Calu3 (cell line): Measurements from ENCODE around the gene GALNTL6. TPM values are rescaled to one million over a fixed set of nuclear protein-coding genes. Genes with fewer than 3 reads are reported as not detected.
"Not testable (repeated sequence)": the region's sequence is repeated elsewhere in the genome, so short reads cannot be mapped to it uniquely, and the experiment has no call there.

Source experiments
- BruUV-seq: library from RNA; stranded (reverse); fragments of 400-500 nt; replicated peaks from 2 replicates; lab custom pipeline; 2021; lab: Mats Ljungman, UMichigan
- CTCF ChIA-PET: fragments of 300-600 bp; sonication (Branson Sonifier 250); formaldehyde crosslinking; loops from one replicate; lab custom pipeline; 2022; ENCODE audit warnings: antibody characterized with exemption; lab: Charles Lee
- DNase-seq: peaks from one replicate; pipeline ENCODE4 v3.0.0; 2022
- H3K27ac Mint-ChIP-seq: one replicate; pipeline ENCODE4 v1.8.0; 2022; ENCODE audit warnings: mixed read lengths; ENCODE audit not compliant: unreplicated experiment
- H3K27me3 Mint-ChIP-seq: one replicate; pipeline ENCODE4 v1.8.0; 2022; ENCODE audit warnings: mixed read lengths; ENCODE audit not compliant: unreplicated experiment
- H3K36me3 Mint-ChIP-seq: one replicate; pipeline ENCODE4 v1.8.0; 2022; ENCODE audit warnings: mild to moderate bottlenecking, moderate library complexity, mixed read lengths; ENCODE audit not compliant: insufficient read depth, unreplicated experiment
- H3K4me1 Mint-ChIP-seq: one replicate; pipeline ENCODE4 v1.8.0; 2022; ENCODE audit warnings: mild to moderate bottlenecking, low read depth, mixed read lengths; ENCODE audit not compliant: unreplicated experiment
- H3K4me3 Mint-ChIP-seq: one replicate; pipeline ENCODE4 v1.8.0; 2022; ENCODE audit warnings: mild to moderate bottlenecking, low read depth, moderate library complexity, mixed read lengths; ENCODE audit not compliant: unreplicated experiment
- H3K9me3 Mint-ChIP-seq: one replicate; pipeline ENCODE4 v1.8.0; 2022; ENCODE audit warnings: low read depth, mixed read lengths; ENCODE audit not compliant: unreplicated experiment
- intact Hi-C: fragments of 100-400 bp; cut with micrococcal nuclease; formaldehyde crosslinking; loops from one replicate; pipeline ENCODE4 v1.10.0; 2022; ENCODE audit not compliant: unreplicated experiment
- total RNA-seq: library from RNA; stranded (reverse); gene quantifications from 2 replicates; pipeline ENCODE4 v1.2.3, GENCODE V29; 2022
- TF ChIP-seq, protein P1 (sequence below): fragments of 200-600 bp; IDR thresholded peaks from one replicate; pipeline ENCODE4 v1.8.0; 2022; ENCODE audit warnings: antibody characterized with exemption; ENCODE audit not compliant: unreplicated experiment

The GALNTL6 gene
- total RNA-seq, 1 experiment from 2014 or later, result not detected

DNA sequence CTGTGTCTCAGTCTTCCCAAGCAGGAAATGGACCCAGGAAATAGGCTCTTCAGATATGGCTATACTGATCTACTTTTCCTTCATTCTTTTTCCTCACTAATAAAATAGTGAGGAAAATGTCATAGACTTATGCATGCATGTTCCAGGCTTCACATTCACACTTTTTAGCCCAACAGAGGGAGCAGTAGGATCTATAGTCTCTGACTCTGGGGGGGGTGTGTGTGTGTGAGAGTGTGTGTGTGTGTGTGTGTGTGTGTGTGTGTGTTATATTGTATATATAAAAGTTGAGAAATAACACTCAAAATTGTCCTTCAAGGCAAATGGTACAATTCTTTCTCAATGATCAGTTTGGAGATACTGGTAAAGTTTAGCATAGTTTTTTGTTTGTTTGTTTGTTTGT is 1058.2 kb downstream of the GALNTL6 start:
- Mint-ChIP-seq H3K4me1 (no peaks in the 10 kb centered on the region), H3K36me3 (no peaks in the 10 kb centered on the region), H3K27ac (no peak overlapping the region), H3K4me3 (no peak overlapping the region), H3K9me3 (no peaks in the 10 kb centered on the region), H3K27me3 (no peaks in the 10 kb centered on the region)
- BruUV-seq, result no TSS peak
- intact Hi-C loops, result no loop called here
- no peak for DNase-seq
- CTCF ChIA-PET, result interaction anchor here (0.6 kb wide), 1 partner anchor 591 kb away, joined by 3 read pairs; no protein-coding TSS in a partner anchor
- TF ChIP-seq, protein P1, sequence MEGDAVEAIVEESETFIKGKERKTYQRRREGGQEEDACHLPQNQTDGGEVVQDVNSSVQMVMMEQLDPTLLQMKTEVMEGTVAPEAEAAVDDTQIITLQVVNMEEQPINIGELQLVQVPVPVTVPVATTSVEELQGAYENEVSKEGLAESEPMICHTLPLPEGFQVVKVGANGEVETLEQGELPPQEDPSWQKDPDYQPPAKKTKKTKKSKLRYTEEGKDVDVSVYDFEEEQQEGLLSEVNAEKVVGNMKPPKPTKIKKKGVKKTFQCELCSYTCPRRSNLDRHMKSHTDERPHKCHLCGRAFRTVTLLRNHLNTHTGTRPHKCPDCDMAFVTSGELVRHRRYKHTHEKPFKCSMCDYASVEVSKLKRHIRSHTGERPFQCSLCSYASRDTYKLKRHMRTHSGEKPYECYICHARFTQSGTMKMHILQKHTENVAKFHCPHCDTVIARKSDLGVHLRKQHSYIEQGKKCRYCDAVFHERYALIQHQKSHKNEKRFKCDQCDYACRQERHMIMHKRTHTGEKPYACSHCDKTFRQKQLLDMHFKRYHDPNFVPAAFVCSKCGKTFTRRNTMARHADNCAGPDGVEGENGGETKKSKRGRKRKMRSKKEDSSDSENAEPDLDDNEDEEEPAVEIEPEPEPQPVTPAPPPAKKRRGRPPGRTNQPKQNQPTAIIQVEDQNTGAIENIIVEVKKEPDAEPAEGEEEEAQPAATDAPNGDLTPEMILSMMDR, result no peak

GRCh38 chr4:172874944-172875343 is 1061.7 kb downstream of the GALNTL6 start:
- Mint-ChIP-seq H3K27me3 (no peaks in the 10 kb centered on the region), H3K27ac (no peak overlapping the region), H3K36me3 (no peaks in the 10 kb centered on the region), H3K9me3 (no peaks in the 10 kb centered on the region), H3K4me3 (no peak overlapping the region), H3K4me1 (no peaks in the 10 kb centered on the region)
- no TSS peak for BruUV-seq
- CTCF ChIA-PET, result no interaction called here
- DNase-seq, result no peak
- TF ChIP-seq, protein P1, result no peak
- intact Hi-C loops, result no loop called here

GRCh38 chr4:172876394-172876793 is 1063.2 kb downstream of the GALNTL6 start:
- Mint-ChIP-seq H3K27me3 (no peaks in the 10 kb centered on the region), H3K4me1 (no peaks in the 10 kb centered on the region), H3K36me3 (no peaks in the 10 kb centered on the region), H3K9me3 (no peaks in the 10 kb centered on the region), H3K4me3 (no peak overlapping the region), H3K27ac (no peak overlapping the region)
- CTCF ChIA-PET, result interaction anchor here (0.8 kb wide), 1 partner anchor 16 kb away, joined by 3 read pairs; no protein-coding TSS in a partner anchor
- BruUV-seq, result no TSS peak
- no peak for DNase-seq
- intact Hi-C loops, result no loop called here
- TF ChIP-seq, protein P1, result no peak

- Mint-ChIP-seq H3K27ac (no peak overlapping the region), H3K4me1 (no peaks in the 10 kb centered on the region), H3K36me3 (no peaks in the 10 kb centered on the region), H3K4me3 (no peak overlapping the region), H3K27me3 (no peaks in the 10 kb centered on the region), H3K9me3 (no peaks in the 10 kb centered on the region)
- no peak for DNase-seq
- no TSS peak for BruUV-seq
- CTCF ChIA-PET, result no interaction called here
- TF ChIP-seq, protein P1, result no peak
- intact Hi-C loops, result no loop called here
These were observed 1068.4 kb downstream of the GALNTL6 start for GRCh38 chr4:172881645-172882044.

GRCh38 chr4:172887358-172887757 is 1074.2 kb downstream of the GALNTL6 start:
- BruUV-seq, H3K36me3 Mint-ChIP-seq, CTCF ChIA-PET, H3K4me3 Mint-ChIP-seq, intact Hi-C loops, DNase-seq, H3K27me3 Mint-ChIP-seq, H3K9me3 Mint-ChIP-seq, H3K4me1 Mint-ChIP-seq, H3K27ac Mint-ChIP-seq: not testable (repeated sequence)
